Right atrium auricular region (tissue), 2 donors: ENCODE data around the gene AZGP1. TPM values are rescaled to one million over a fixed set of nuclear protein-coding genes. Genes with fewer than 3 reads are reported as not detected.
"Not testable (repeated sequence)": the region's sequence is repeated elsewhere in the genome, so short reads cannot be mapped to it uniquely, and the experiment has no call there.

Experiments used
- DNase-seq: peaks from one replicate; pipeline ENCODE4 v3.0.0-alpha.2; 2019; ENCODE audit warnings: low spot score
- H3K27ac ChIP-seq, 2 donors: fragments of 200-600 bp; sonication (generic); 1 replicate in 1 of 2; 2 replicates in 1 of 2; pipeline ENCODE4 v1.5.1; 2016 to 2019
- H3K27me3 ChIP-seq, 2 donors: fragments of 200-600 bp; sonication (generic); one replicate each; pipeline versions ENCODE4 v1.5.1 to v1.6.0; 2017 to 2019
- H3K36me3 ChIP-seq: fragments of 200-600 bp; sonication (generic); one replicate; pipeline ENCODE4 v1.5.1; 2016
- H3K4me1 ChIP-seq, 2 donors: fragments of 200-600 bp; sonication (generic); one replicate each; pipeline versions ENCODE4 v1.5.1 to v1.6.0; 2017 to 2019
- H3K4me3 ChIP-seq, 2 donors: fragments of 200-600 bp; sonication (generic); 1 replicate in 1 of 2; 2 replicates in 1 of 2; pipeline ENCODE4 v1.5.1; 2017 to 2019; ENCODE audit warnings: mild to moderate bottlenecking in 1 of 2, moderate library complexity in 1 of 2
- H3K9me3 ChIP-seq, 2 donors: fragments of 200-600 bp; sonication (generic); one replicate each; pipeline ENCODE4 v1.5.1; 2019
- CTCF ChIP-seq, 2 donors: fragments of 200-600 bp; sonication (generic); IDR thresholded peaks; one replicate each; pipeline ENCODE4 v1.5.1; 2019; ENCODE audit warnings: antibody characterized with exemption in 2 of 2
- total RNA-seq, 2 donors: library from RNA; depleted of rRNA; stranded (reverse); fragments of >200 nt; gene quantifications; one replicate each; pipeline ENCODE4 v1.1.0, GENCODE V29; 2016

AZGP1 gene
- total RNA-seq, 2 donors from 2014 or later = 11.3 to 46.5 TPM

- H3K27ac ChIP-seq, H3K27me3 ChIP-seq, H3K36me3 ChIP-seq, H3K9me3 ChIP-seq, H3K4me1 ChIP-seq, H3K4me3 ChIP-seq: not testable (repeated sequence)
- peak; percentile 73 for DNase-seq
- TF ChIP-seq CTCF (IDR thresholded peaks at IDR 0.05) = peak; percentile 61 to 74
Measured at GRCh38 chr7:99979814-99980225, 4.0 kb upstream of the AZGP1 start.

- Histone ChIP-seq H3K4me1 (no peaks in the 10 kb centered on the region), H3K27ac (no peak overlapping the region), H3K4me3 (no peak overlapping the region), H3K36me3 (no peaks in the 10 kb centered on the region), H3K9me3 (no peaks in the 10 kb centered on the region), H3K27me3 (no peaks in the 10 kb centered on the region)
- no peak for TF ChIP-seq CTCF (IDR thresholded peaks at IDR 0.05)
- DNase-seq = no peak
Measured at GRCh38 chr7:99976626-99977025, 795 bp upstream of the AZGP1 start.

GRCh38 chr7:99974681-99975080, 1.1 kb downstream of the AZGP1 start:
- Histone ChIP-seq H3K27ac (no peak overlapping the region), H3K36me3 (no peaks in the 10 kb centered on the region), H3K9me3 (no peaks in the 10 kb centered on the region), H3K4me3 (no peak overlapping the region), H3K4me1 (no peaks in the 10 kb centered on the region), H3K27me3 (no peaks in the 10 kb centered on the region)
- DNase-seq = no peak
- no peak for TF ChIP-seq CTCF (IDR thresholded peaks at IDR 0.05)

GRCh38 chr7:99973817-99974216, 2.0 kb downstream of the AZGP1 start:
- H3K4me1 ChIP-seq, DNase-seq, H3K9me3 ChIP-seq: not testable (repeated sequence)

GRCh38 chr7:99971242-99971641, 4.6 kb downstream of the AZGP1 start:
- TF ChIP-seq CTCF (IDR thresholded peaks at IDR 0.05) = no peak
- no peak overlapping the region for H3K27ac ChIP-seq

More at GRCh38 chr7:99973817-99974216, 2.0 kb downstream of the AZGP1 start:
- H3K27ac ChIP-seq, H3K36me3 ChIP-seq, H3K4me3 ChIP-seq, H3K27me3 ChIP-seq: not testable (repeated sequence)

GRCh38 chr7:99969813-99970212, 6.0 kb downstream of the AZGP1 start:
- not testable (repeated sequence) for H3K27ac ChIP-seq, H3K4me1 ChIP-seq, H3K4me3 ChIP-seq, H3K27me3 ChIP-seq, H3K36me3 ChIP-seq, DNase-seq, H3K9me3 ChIP-seq

More at GRCh38 chr7:99971242-99971641, 4.6 kb downstream of the AZGP1 start:
- Histone ChIP-seq H3K4me3 (no peak overlapping the region), H3K9me3 (no peaks in the 10 kb centered on the region), H3K36me3 (no peaks in the 10 kb centered on the region), H3K4me1 (no peaks in the 10 kb centered on the region), H3K27me3 (no peaks in the 10 kb centered on the region)
- DNase-seq = no peak

GRCh38 chr7:99969298-99969697, 6.5 kb downstream of the AZGP1 start:
- no peak for TF ChIP-seq CTCF (IDR thresholded peaks at IDR 0.05)
- Histone ChIP-seq H3K36me3 (no peaks in the 10 kb centered on the region), H3K9me3 (no peaks in the 10 kb centered on the region), H3K27ac (no peak overlapping the region), H3K4me1 (no peaks in the 10 kb centered on the region), H3K27me3 (no peaks in the 10 kb centered on the region), H3K4me3 (no peak overlapping the region)
- no peak for DNase-seq
